GM12891 (cell line): ENCODE data around the gene RGS17.
A peak's percentile ranks its signal among the peaks of the same experiment; 100 is the strongest.
"Not testable (repeated sequence)": the region's sequence is repeated elsewhere in the genome, so short reads cannot be mapped to it uniquely, and the experiment has no call there.

Experiments used
- DNase-seq: peaks from one replicate; pipeline ENCODE4 v3.0.0; 2011; ENCODE audit warnings: low spot score; ENCODE audit not compliant: insufficient read length
- FAIRE-seq: peaks from 2 replicates; lab custom pipeline; 2011; peaks lifted over from hg19 to GRCh38; lab: Jason Lieb, UNC
- PAX5 ChIP-seq: IDR thresholded peaks from 2 replicates; pipeline ENCODE4 v1.6.1; 2011; ENCODE audit warnings: low read length, moderate library complexity, mild to moderate bottlenecking; ENCODE audit not compliant: insufficient read depth, severe bottlenecking
- POLR2A ChIP-seq: IDR thresholded peaks from 2 replicates; pipeline ENCODE4 v1.6.1; 2011; ENCODE audit warnings: low read depth, low read length, control low read depth
- POLR2AphosphoS5 ChIP-seq: IDR thresholded peaks from 2 replicates; pipeline ENCODE4 v1.6.1; 2011; ENCODE audit warnings: low read depth, low read length, control low read depth
- POU2F2 ChIP-seq: IDR thresholded peaks from 2 replicates; pipeline ENCODE4 v1.6.1; 2011; ENCODE audit warnings: low read depth, mild to moderate bottlenecking, control low read depth, low read length, moderate library complexity
- SPI1 ChIP-seq: IDR thresholded peaks from 2 replicates; pipeline ENCODE4 v1.6.1; 2011; ENCODE audit warnings: low read depth, low read length, control low read depth
- TAF1 ChIP-seq: IDR thresholded peaks from 2 replicates; pipeline ENCODE4 v1.6.1; 2011; ENCODE audit warnings: low read depth, low read length, control low read depth

Gene RGS17

DNA sequence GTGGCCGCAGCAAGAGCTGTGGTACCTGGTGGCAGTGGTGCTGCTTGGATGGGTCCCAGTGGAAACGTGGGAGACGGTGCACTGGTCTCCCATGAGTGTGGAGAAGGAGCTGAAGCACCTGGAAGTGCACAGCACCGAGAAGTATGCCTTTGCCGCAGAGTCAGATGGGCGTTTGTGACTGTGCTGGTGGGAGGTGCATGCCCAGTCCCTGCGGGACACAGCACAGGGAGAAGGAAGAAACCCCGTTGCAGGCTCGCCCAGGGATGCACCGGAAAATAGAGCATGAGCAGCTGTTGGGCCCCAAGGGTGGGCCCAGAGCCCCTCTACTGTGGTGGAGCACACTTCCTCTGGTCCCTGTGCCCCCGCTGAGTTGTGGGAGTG, 19.3 kb upstream of the RGS17 start:
- no peak for TF ChIP-seq TAF1
- no peak for TF ChIP-seq POU2F2
- DNase-seq (no peak), FAIRE-seq (no peak)

DNA sequence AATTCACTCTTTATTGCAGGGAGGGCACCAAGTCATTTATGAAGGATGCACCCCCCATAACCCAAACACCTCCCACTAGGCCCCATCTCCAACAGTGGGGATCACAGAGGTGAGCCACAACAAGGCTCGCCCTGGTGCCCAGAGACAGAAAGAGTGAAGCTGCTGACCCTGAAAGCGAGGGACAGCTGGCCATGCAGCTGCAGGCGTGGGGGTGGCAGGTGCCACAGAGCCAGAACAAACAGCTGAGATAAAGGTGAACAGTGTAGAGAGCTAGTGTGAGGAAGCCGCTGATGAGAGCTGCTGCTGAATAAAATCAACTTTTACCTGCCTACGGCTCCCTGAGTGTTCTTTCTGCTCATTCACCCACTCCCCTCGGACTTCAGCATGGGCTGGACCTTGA, 18.8 kb upstream of the RGS17 start:
- no peak for FAIRE-seq
- DNase-seq: no peak
- TF ChIP-seq PAX5 (no peak), POLR2AphosphoS5 (no peak), POLR2A (no peak), SPI1 (no peak), POU2F2 (no peak), TAF1 (no peak)

DNA sequence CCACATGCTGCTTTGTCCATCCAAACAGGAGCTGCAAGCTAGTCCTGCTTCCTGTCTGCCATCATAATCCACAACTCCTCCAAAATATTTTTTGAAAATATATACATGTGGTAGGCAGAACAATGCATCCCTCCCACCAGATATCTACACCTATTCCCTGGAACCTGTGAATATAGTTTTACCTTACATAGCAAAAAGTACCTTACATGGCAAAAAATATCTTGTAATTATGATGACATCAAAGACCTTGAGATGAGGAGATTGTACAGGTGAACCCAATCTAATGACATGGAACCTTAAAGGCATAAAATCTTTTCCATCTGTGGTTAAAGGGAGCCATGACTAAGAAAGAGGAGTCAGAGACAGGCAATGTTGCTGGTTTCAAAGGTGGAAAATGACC, 15.3 kb upstream of the RGS17 start:
- no peak for TF ChIP-seq POLR2AphosphoS5
- no peak for FAIRE-seq
- no peak for DNase-seq

DNA sequence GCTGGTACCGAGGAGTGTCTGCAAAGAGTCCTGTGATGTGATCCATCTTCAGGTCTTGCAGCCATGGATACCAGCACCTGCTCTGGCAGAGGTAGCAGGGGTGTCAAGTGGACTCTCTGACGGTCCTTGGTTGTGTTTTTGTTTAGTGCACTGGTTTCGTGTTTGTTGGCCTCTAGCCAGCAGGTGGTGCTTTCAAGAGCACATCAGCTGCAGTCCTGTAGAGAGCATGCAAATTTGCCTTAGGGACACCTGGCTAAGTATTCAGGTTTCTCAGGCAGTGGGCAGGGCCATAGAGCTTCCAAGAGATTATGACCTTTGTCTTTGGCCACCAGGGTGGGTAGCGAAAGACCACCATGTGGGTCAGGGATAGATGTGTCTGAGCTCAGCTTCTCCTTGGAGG, 14.5 kb upstream of the RGS17 start:
- FAIRE-seq: no peak
- no peak for TF ChIP-seq POLR2AphosphoS5
- no peak for TF ChIP-seq PAX5
- no peak for TF ChIP-seq SPI1
- no peak for TF ChIP-seq POU2F2
- no peak for TF ChIP-seq TAF1
- TF ChIP-seq POLR2A: no peak
- no peak for DNase-seq

DNA sequence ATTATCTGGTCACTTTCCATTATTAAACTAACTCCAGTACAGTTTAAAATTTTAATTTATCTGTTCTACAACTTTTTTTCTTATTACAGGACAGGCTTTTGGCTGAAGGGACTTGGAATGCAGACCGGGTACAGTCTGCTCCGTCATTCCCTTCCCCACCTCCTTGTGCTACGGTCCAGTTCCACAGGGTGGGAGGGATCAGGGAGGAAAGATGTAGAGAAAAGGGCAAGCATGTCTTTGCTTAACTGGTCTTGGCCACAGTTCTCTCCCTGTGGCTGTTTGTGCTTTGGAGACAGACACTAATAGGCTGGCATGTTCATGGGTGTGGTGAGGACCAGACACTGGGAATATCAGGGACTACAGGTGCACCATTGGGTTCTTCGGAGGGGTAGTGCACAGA, 12.1 kb upstream of the RGS17 start:
- no peak for TF ChIP-seq POLR2A
- no peak for TF ChIP-seq POU2F2
- TF ChIP-seq SPI1: no peak
- no peak for TF ChIP-seq PAX5
- no peak for TF ChIP-seq TAF1
- TF ChIP-seq POLR2AphosphoS5: no peak
- FAIRE-seq (no peak), DNase-seq (no peak)

DNA sequence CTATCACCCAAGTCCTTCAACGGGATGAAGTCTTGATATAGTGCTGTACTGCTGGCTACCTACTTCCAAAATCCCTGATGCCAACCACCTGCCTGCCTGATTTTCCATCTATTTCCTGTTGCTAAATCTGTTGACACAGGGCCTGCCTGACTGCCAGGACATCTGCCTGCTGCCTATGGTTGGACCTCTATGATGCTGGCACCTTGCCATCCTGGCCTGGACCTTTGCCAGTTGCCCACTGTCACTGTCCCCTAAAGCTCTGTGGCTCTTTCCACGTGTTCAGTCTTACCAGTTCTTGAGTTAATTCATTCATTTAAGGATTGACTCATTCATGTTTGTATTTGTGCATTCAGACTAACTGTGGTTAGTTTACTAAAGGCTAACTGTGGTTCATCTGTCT, 9.2 kb upstream of the RGS17 start:
- no peak for FAIRE-seq
- TF ChIP-seq POLR2A (no peak), TAF1 (no peak), POU2F2 (no peak), POLR2AphosphoS5 (no peak), SPI1 (no peak), PAX5 (no peak)
- DNase-seq: no peak

DNA sequence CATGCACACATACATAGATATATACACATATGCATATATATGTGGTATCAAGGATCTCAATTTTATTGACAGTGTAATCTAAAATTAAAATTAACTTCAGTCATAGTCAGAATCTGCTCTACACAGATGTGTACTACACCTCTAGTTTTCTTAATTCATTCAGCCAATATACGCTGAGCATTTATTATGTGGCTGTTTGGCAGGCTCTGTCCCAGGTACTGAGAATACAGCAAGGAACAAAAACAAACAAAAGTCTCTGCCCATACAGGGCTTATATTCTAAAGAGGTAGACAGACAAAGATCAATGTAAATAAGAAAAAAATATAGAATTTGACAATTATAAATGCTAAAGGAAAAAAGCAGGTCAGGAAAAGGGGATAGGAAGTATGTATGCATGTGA, 7.8 kb upstream of the RGS17 start:
- no peak for TF ChIP-seq PAX5
- TF ChIP-seq SPI1: no peak
- TF ChIP-seq POLR2A: no peak
- TF ChIP-seq POU2F2: no peak
- DNase-seq: no peak
- FAIRE-seq: no peak

DNA sequence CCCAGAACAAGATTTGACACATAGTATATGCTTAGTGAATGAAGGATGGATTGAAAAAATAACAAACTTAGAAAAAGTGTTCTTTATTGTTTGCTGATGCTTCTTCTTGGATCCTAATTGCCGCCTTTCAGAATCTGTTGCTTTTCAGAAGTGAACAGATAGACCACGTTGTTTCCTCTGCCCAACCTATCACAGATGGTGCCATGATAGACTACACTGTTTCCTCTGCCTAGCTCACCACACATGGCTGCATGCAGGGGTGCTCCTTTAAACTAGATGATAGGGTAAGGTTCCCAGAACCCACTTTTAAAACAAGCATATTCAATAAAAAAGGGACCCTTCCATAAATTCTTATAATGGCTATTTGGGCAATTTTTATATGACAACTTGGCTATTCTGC, 4.6 kb upstream of the RGS17 start:
- FAIRE-seq (no peak), DNase-seq (no peak)
- no peak for TF ChIP-seq POLR2A
- no peak for TF ChIP-seq POLR2AphosphoS5
- TF ChIP-seq SPI1: no peak
- TF ChIP-seq TAF1: no peak

DNA sequence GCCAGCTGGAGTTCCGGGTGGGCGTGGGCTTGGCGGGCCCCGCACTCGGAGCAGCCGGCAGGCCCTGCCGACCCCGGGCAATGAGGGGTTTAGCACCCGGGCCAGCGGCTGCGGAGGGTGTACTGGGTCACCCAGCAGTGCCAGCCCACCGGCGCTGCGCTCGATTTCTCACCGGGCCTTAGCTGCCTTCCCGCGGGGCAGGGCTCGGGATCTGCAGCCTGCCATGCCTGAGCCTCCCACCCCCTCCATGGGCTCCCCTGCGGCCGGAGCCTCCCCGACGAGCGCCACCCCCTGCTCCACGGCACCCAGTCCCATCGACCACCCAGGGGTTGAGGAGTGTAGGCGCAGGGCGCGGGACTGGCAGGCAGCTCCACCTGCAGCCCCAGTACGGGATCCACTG, 2.6 kb upstream of the RGS17 start:
- DNase-seq, FAIRE-seq: not testable (repeated sequence)

DNA sequence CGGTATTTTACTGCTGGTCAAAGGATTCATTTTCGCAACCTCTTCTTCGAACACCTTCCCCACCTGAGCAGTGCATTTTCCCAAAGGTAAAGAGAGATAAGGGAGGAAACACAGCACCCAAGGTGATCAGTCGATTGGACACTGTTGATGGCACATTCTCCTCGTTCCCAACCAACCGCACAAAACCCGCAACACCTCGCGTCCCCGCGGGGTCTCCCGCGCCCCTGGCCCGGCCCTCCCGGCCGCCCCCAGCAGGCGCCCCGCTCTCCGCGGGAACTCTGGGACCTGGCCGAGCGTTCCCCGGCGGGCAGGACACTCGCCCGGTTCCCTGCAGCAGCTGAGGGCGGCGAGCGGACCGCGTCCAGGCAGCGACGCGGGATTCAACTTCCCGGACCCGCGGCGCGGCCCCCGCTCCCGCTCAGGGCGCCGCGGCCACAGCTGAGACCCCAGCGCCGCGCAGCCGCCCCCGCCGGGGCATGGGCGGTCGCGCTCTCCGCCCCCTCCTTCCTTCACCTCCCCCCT, 506 bp downstream of the RGS17 start:
- FAIRE-seq (no peak), DNase-seq (peak; percentile 9)
- TF ChIP-seq TAF1: no peak
- TF ChIP-seq SPI1: no peak
- TF ChIP-seq POU2F2: no peak
- no peak for TF ChIP-seq POLR2A
- TF ChIP-seq PAX5: no peak
- TF ChIP-seq POLR2AphosphoS5: no peak

DNA sequence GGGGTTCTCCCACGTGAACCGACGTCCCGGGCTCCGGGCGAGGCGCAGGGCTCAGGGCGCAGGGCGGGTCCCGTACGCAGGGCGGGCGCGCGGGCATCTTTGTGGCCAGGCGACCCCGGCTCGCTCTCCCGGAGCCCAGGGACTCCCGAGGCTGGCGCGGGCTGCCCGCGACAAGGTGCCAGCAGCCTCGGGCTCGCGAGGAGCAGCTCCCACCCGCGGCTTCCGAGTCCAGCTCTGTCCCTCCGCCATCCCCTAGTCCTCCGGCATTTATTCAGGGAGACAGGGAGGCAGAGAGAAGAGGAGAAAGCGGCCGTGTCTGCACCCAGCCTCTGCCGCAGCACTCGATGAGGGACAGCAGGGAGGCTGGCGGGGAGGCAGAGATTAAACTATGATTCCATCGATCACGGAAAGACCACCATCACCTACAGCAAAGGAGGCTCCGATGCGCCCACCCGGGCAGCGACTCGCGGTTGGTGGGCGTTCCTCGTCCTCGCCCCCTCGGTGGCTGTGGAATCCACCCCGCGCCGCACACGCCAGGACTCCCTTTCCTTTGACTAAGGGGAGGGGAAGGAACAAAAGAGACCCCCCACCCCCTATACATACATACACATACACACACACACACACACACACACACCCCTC, 1.1 kb downstream of the RGS17 start:
- DNase-seq (no peak), FAIRE-seq (no peak)
- TF ChIP-seq POU2F2 (no peak), PAX5 (no peak)

DNA sequence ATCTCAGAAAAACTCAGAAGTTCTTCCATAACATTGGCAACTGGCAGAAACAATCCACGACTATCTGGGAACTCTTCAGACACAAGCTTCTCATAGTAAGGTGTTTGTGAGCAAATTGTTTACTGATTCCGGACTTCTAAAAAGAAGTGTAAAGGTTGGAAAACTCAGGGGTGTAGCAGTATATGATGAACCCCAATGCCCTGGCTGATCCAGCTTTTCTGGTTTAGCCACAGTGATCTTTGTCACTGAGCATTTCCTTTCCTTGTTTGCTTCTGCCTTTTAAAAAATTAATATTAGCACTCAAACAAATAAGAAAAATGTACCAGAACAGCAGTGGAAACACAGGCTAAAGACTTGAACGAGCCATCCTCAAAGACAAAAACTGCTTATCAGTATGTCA, 4.9 kb downstream of the RGS17 start:
- DNase-seq: no peak
- no peak for FAIRE-seq
- TF ChIP-seq POU2F2: no peak
- TF ChIP-seq POLR2A: no peak
